ENCODE data around the gene CNN3.
"Not testable (repeated sequence)": the region's sequence is repeated elsewhere in the genome, so short reads cannot be mapped to it uniquely, and the experiment has no call there.

CNN3 gene

GRCh38 chr1:94949681-94950661, 23.1 kb upstream of the CNN3 start:
- no peak for DNase-seq (ENCODE audit: low read depth, low spot score)

- DNase-seq (ENCODE audit: low read depth, low spot score), result no peak
These were observed 20.5 kb upstream of the CNN3 start for GRCh38 chr1:94947437-94947836.

DNA sequence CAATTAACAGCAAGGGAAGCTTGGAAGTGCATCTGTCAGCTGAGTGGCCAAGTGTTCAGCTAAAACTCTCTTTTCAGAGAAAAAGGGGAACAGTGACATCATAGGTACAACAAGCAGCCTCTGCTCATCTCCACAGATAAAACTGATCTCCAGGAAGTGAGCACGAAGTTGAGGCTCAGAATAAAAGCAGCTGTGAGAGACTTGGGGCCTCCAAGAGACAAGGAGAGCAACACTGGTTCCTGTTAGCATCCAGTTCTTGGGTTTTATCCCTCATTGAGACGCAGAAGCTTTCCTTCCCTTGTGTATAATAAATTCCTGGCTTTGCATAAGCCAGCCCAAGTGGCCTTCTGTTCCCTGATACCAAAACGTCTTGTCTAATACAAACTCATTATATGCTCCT, 20.0 kb upstream of the CNN3 start:
- DNase-seq (ENCODE audit: low read depth, low spot score), result no peak

DNA sequence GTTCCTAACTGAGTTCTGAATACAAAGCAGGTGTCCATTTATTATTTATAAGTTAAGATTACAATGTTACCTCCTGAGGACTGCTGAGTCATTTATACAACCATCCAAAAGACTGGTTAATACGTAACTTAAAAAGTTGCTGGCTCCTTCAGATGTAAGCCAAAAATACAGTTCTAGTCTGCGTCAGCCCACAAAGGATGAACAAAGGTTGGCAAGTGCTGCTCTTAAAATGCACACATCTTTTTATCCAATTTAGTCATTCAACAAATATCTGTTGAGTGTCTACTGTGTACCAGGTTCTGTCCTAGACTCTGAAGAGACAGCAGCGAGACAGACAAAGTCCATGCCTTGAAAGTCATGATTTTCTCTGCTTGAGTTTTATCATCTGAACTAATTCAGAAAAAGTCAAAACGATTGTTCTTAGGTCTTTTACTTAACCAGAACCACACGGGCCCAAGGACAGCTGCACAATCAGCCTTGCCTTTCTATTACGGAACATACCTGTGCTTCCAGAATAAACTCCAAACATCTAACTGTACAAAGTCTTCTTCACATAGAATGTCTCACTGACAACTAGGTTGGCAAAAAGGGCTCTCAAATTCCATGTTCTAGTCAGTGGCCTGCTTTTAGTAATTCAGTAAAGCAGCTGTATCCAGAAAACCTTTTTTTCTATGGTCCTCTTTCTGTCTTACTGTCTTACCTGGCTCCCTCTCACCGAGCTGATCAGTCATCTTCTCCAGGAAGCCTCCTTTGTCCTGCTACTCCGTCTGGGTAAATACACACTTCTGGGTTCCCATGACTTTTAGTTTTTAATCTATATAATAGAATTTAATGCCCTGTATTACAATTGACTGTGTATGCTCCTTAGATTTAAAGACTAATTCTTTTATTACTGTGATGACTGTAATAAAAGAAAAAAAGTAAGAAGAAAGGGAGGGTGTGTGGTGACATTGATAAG, 15.5 kb upstream of the CNN3 start:
- DNase-seq (ENCODE audit: low read depth, low spot score), result no peak

DNA sequence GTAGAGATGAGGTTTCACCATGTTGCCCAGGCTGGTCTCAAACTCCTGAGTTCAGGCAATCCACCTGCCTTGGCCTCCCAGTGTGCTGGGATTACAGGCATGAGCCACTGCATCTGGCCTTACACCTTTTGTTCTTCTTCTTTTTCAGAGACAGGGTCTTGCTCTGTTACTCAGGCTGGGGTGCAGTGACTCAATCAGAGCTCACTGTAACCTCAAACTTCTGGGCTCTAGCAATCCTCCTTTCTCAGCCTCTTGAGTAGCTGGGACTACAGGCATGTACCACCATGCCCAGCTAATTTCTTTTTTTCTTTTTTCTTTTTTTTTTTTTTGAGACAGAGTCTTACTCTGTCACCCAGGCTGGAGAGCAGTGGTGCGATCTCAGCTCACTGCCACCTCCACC, 14.6 kb upstream of the CNN3 start:
- DNase-seq (ENCODE audit: low read depth, low spot score), result not testable (repeated sequence)

- no peak for DNase-seq (ENCODE audit: low read depth, low spot score)
These were observed 13.8 kb upstream of the CNN3 start for GRCh38 chr1:94940738-94941137.

DNA sequence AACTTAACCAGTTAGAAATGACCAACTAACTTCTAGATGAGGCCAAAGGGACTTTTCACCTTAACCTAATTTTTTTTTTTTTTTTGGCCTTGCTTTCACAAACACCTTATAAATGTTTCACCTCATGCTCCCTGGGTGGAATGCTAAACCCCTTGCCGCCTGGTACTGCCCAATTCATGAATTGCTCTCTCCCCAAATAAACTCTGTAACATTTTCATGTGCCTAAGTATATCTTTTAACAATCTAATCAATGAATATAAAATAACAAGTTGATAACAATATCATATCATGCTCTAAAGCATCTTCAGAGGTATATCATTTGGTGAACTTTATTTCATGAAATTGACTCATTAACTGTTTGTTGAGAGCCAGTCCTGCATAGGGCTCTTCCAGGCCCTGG, 10.9 kb upstream of the CNN3 start:
- no peak for DNase-seq (ENCODE audit: low read depth, low spot score)

- no peak for DNase-seq (ENCODE audit: low read depth, low spot score)
These were observed 10.1 kb upstream of the CNN3 start for GRCh38 chr1:94936861-94937620.

- DNase-seq (ENCODE audit: low read depth, low spot score), result no peak
These were observed 8.6 kb upstream of the CNN3 start for GRCh38 chr1:94935476-94935875.

- DNase-seq (ENCODE audit: low read depth, low spot score), result no peak
These were observed 8.1 kb upstream of the CNN3 start for GRCh38 chr1:94935034-94935433.

GRCh38 chr1:94934551-94934950, 7.6 kb upstream of the CNN3 start:
- no peak for DNase-seq (ENCODE audit: low read depth, low spot score)

DNA sequence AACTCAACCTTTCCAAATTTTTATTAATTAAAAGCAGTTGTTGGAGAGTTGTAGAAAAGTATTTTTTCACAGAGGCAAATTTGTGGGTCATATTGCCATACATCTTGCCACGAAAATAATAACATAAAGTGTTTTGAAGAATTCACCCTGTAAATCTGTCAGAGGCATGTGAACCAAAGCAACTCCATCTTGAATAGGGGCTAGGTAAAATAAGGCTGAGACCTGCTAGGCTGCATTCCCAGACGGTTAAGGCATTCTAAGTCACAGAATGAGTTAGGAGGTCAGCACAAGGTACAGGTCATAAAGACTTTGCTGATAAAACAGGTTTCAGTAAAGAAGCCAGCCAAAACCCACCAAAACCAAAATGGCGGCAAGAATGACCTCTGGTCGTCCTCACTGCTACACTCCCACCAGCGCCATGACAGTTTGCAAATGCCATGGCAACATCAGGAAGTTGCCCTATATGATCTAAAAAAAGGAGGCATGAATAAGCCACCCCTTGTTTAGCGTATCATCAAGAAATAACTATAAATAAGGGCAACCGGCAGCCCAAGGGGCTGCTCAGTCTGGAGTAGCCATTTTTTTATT, 4.4 kb upstream of the CNN3 start:
- no peak for DNase-seq (ENCODE audit: low read depth, low spot score)

DNA sequence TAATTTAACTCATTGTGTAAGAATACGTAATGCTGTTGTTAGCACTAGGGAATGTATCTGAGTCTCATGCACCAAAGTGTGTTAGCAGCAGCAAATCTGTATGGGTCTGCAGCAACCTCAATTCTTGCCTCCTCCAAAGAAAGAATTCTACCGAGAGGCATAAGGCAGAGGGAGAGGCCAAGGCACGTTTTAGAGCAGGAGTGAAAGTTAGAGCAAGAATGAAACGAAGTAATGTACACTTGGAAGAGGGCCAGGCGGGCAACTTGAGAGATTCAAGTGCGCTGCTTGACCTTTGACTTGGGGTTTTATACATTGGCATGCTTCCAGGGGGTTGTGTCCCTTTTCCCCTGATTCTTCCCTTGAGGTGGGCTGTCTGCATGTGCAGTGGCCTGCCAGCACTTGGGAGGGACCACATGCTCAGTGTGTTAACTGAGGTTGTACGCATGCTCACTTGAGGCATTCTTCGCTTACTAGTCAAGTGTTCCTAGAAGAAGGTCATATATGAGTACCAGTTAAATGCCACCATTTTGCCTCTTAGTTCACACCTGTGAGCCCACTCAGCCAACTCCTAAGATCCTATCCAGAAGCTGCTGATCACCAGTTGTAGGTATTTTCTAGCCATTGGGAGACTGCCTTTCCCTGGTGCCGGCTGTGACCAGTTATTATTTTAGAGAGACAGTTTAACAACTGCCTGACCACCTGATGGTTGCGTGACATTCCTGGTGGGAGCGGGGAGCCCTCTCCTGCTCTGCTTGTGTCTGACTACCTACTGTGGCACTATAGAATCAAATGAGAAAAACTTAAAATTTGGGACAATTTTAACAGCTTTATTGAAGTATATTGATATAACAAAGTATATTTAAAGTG, 2.7 kb upstream of the CNN3 start:
- no peak for DNase-seq (ENCODE audit: low read depth, low spot score)

DNA sequence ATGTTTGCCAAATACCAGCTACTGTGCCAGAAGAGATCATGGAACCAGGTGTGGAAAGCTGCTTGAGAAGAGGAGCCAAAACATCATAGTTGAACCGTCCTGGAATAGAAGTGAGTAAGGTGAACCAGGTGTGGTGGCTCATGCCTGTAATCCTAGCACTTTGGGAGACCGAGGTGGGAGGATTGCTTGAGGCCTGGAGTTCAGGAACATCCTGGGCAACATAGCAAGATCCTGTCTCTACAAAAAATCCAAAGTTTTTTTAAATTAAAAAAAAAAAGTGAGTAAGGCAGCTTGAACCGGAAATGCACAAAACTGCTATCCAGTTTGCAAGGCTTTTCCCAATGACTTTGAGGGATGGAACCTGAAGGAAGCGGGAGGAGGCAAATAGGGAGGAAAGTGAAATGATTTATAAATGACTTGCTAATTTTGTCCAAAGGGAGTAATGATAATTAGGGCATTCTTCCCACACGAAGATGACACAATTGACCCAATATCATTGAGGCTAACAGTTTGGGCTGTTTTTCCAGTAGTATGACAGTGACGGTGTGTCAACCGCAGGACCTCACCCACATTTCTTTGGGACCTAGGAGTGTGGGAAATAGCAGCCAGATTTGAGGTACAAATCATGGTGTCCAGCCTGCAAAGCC, 1.5 kb upstream of the CNN3 start:
- DNase-seq (ENCODE audit: low read depth, low spot score), result no peak

DNA sequence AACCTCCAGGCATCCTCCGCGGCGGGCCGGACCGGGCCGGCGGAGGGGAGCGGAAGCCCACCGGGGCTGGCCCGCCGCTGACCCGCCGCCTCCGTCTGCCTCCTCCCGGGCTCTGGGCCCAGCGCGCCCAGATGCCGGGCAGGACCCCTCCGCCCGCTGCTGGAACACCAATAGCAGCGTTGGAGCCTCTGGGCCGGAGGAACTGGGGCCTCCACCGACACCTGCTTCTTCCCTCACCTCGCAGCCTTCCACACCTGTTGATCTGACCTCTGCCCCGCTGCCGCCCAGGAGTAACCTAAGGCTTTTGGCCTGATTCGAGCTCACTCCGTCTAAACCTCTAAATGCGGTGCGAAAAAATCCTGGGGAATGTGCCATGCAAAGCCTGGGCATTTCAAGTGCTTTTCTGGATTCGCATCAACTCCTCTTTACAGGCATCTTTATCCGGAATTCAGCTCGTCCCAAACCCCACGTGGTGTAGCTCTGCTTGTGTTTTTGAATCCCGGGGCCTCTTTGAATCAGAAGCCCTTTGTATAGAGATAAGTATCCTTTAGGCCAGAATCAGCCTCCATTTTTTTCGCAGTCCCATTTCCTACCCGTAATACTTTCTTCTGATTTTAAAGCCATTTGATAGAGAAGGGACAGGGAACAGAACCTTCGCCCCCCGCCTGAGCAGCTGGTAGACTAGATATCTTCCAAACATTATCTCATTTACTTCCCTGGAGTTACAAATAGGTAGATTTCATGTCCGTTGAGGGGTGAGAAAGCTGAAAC, 680 bp upstream of the CNN3 start:
- no peak for DNase-seq (ENCODE audit: low read depth, low spot score)

DNA sequence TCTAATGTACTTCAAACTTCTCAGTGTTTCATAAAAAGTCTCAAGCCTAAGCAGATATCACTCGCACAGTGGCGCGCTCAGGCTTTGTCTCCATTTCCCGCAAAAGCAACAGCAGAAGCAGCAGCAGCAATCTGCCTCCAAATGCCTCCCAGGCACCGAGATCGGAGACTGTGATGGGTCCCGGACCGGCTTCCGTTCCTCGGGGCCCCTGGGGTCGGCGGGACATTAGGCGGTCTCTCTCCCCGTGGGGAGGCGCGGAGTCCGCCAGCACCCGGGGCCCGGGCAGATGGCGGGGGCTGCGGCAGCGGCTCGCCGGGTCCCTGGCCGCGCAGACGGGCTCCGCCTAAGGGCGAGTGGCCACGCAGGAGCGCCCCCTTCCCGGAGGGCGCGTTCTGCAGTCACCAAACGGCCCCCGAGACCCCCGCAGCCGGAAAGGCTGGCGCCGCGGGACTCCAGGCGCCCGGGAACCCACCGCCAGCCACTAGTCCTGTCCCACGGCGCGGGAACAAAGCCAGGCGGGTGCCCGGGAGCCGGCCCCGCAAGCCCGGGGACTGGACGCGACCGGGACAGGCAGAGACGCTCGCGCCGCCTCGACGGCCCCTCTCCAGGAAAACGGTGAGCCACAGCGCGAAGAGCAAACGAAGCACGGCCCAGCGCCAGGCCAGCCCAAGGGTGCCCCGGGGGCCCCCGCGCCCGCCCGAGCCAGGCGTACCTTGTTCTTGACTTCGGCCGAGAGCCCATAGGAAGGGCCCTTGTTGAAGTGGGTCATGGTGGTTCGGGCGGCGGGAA, 590 bp downstream of the CNN3 start:
- no peak for DNase-seq (ENCODE audit: low read depth, low spot score)

DNA sequence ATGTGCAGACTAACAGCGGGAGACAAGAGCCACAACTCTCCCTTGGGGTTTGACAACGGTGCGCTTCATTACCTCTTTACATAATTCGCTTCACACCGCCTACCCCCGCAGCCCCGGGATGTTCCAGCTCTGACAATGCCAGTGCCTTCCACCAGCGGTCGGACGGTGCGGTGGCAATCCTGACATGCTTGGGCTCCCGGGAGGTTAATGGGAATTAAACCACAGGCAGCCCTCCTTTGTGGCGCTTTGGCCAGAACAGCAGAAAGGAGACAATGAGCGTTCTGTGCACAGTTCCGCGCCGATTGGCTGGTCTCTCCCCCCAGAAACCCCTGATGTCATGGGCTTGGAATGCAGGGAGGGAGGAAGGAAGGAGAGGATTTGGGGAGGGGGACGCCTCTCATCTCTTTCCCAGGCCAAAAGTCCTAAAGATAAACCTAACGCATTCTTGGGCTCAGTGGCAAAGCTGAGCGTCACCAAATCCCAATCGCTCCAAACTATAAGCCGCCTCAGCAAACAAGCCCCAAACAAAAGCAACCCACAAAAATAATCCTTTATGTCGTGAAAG, 1.3 kb downstream of the CNN3 start:
- DNase-seq (ENCODE audit: low read depth, low spot score), result no peak

- no peak for DNase-seq (ENCODE audit: low read depth, low spot score)
These were observed 1.9 kb downstream of the CNN3 start for GRCh38 chr1:94925004-94925403.

Measured in activated naive CD8-positive, alpha-beta T cell treated with anti-CD3 and anti-CD28 coated beads, Interleukin-2, amount 50 U/mL, for 16 hours (primary cell).